ENCODE results near the gene UGT1A10.
"Not testable (repeated sequence)": the region's sequence is repeated elsewhere in the genome, so short reads cannot be mapped to it uniquely, and the experiment has no call there.

Gene UGT1A10

GRCh38 chr2:233602076-233602475, 34.2 kb upstream of the UGT1A10 start:
- Histone ChIP-seq H3K9me3 (ENCODE audit: control extremely low read depth in 1 of 5, control insufficient read depth in 4 of 5, insufficient read depth in 2 of 5, low read depth in 1 of 5, low read length in 4 of 5) (peaks cover 0 to 4% (median 0%) of the 10 kb centered on the region in 5 experiments), H3K27ac (ENCODE audit: insufficient read depth in 1 of 2, low read depth in 1 of 2, low read length in 2 of 2, poor library complexity in 1 of 2, severe bottlenecking in 2 of 2) (no peak overlapping the region), H3K27me3 (replicated peaks in 2 of 5; ENCODE audit: control insufficient read depth in 4 of 5, insufficient read depth in 5 of 5, low read length in 4 of 5) (peaks cover 0 to 3% (median 0%) of the 10 kb centered on the region in 5 experiments), H3K36me3 (ENCODE audit: control insufficient read depth in 4 of 4, insufficient read depth in 4 of 4, low read length in 3 of 4) (no peaks in the 10 kb centered on the region), H3K4me1 (ENCODE audit: control extremely low read depth in 1 of 4, control insufficient read depth in 4 of 4, insufficient read depth in 4 of 4, low read length in 3 of 4) (no peaks in the 10 kb centered on the region), H3K4me3 (ENCODE audit: control insufficient read depth in 1 of 7, extremely low read depth in 1 of 7, insufficient read depth in 4 of 7, low read depth in 2 of 7, low read length in 6 of 7) (no peak overlapping the region)
- no peak for DNase-seq
- CTCF ChIA-PET = no interaction called here
- WGBS (ENCODE audit: insufficient coverage) = 100% methylated on average over 1 of the region's 1 CpG
- POLR2A ChIA-PET = no interaction called here

GRCh38 chr2:233603520-233603919, 32.7 kb upstream of the UGT1A10 start:
- no peak overlapping the region for H3K4me3 ChIP-seq (ENCODE audit: control insufficient read depth in 1 of 7, extremely low read depth in 1 of 7, insufficient read depth in 4 of 7, low read depth in 2 of 7, low read length in 6 of 7)
- no peaks in the 10 kb centered on the region for H3K4me1 ChIP-seq (ENCODE audit: control extremely low read depth in 1 of 4, control insufficient read depth in 4 of 4, insufficient read depth in 4 of 4, low read length in 3 of 4)
- peaks cover 0 to 3% (median 0%) of the 10 kb centered on the region in 5 experiments for H3K27me3 ChIP-seq (replicated peaks in 2 of 5; ENCODE audit: control insufficient read depth in 4 of 5, insufficient read depth in 5 of 5, low read length in 4 of 5)
- peaks cover 0 to 4% (median 0%) of the 10 kb centered on the region in 5 experiments for H3K9me3 ChIP-seq (ENCODE audit: control extremely low read depth in 1 of 5, control insufficient read depth in 4 of 5, insufficient read depth in 2 of 5, low read depth in 1 of 5, low read length in 4 of 5)
- no peak for DNase-seq
- CTCF ChIA-PET = no interaction called here
- POLR2A ChIA-PET = no interaction called here
- no peak overlapping the region for H3K27ac ChIP-seq (ENCODE audit: insufficient read depth in 1 of 2, low read depth in 1 of 2, low read length in 2 of 2, poor library complexity in 1 of 2, severe bottlenecking in 2 of 2)
- 92% methylated on average over 4 of the region's 4 CpGs for WGBS (ENCODE audit: insufficient coverage)
- no peaks in the 10 kb centered on the region for H3K36me3 ChIP-seq (ENCODE audit: control insufficient read depth in 4 of 4, insufficient read depth in 4 of 4, low read length in 3 of 4)

- no peaks in the 10 kb centered on the region for H3K36me3 ChIP-seq (ENCODE audit: control insufficient read depth in 4 of 4, insufficient read depth in 4 of 4, low read length in 3 of 4)
- H3K27ac ChIP-seq (ENCODE audit: insufficient read depth in 1 of 2, low read depth in 1 of 2, low read length in 2 of 2, poor library complexity in 1 of 2, severe bottlenecking in 2 of 2) = no peak overlapping the region
- peaks cover 0 to 3% (median 0%) of the 10 kb centered on the region in 5 experiments for H3K27me3 ChIP-seq (replicated peaks in 2 of 5; ENCODE audit: control insufficient read depth in 4 of 5, insufficient read depth in 5 of 5, low read length in 4 of 5)
- H3K4me3 ChIP-seq (ENCODE audit: control insufficient read depth in 1 of 7, extremely low read depth in 1 of 7, insufficient read depth in 4 of 7, low read depth in 2 of 7, low read length in 6 of 7) = no peak overlapping the region
- DNase-seq = no peak
- CTCF ChIA-PET = no interaction called here
- POLR2A ChIA-PET = no interaction called here
- WGBS (ENCODE audit: insufficient coverage) = 97% methylated on average over 2 of the region's 3 CpGs
- no peaks in the 10 kb centered on the region for H3K4me1 ChIP-seq (ENCODE audit: control extremely low read depth in 1 of 4, control insufficient read depth in 4 of 4, insufficient read depth in 4 of 4, low read length in 3 of 4)
- peaks cover 0 to 4% (median 0%) of the 10 kb centered on the region in 5 experiments for H3K9me3 ChIP-seq (ENCODE audit: control extremely low read depth in 1 of 5, control insufficient read depth in 4 of 5, insufficient read depth in 2 of 5, low read depth in 1 of 5, low read length in 4 of 5)
These were observed 31.4 kb upstream of the UGT1A10 start for GRCh38 chr2:233604826-233605225.

- Histone ChIP-seq H3K4me1 (ENCODE audit: control extremely low read depth in 1 of 4, control insufficient read depth in 4 of 4, insufficient read depth in 4 of 4, low read length in 3 of 4) (no peaks in the 10 kb centered on the region), H3K27me3 (replicated peaks in 2 of 5; ENCODE audit: control insufficient read depth in 4 of 5, insufficient read depth in 5 of 5, low read length in 4 of 5) (peaks cover 0 to 3% (median 0%) of the 10 kb centered on the region in 5 experiments), H3K4me3 (ENCODE audit: control insufficient read depth in 1 of 7, extremely low read depth in 1 of 7, insufficient read depth in 4 of 7, low read depth in 2 of 7, low read length in 6 of 7) (no peak overlapping the region), H3K36me3 (ENCODE audit: control insufficient read depth in 4 of 4, insufficient read depth in 4 of 4, low read length in 3 of 4) (no peaks in the 10 kb centered on the region), H3K27ac (ENCODE audit: insufficient read depth in 1 of 2, low read depth in 1 of 2, low read length in 2 of 2, poor library complexity in 1 of 2, severe bottlenecking in 2 of 2) (no peak overlapping the region), H3K9me3 (ENCODE audit: control extremely low read depth in 1 of 5, control insufficient read depth in 4 of 5, insufficient read depth in 2 of 5, low read depth in 1 of 5, low read length in 4 of 5) (peaks cover 0 to 4% (median 0%) of the 10 kb centered on the region in 5 experiments)
- DNase-seq = no peak
- POLR2A ChIA-PET = interaction anchor here (0.5 kb wide), 1 partner anchor 985 kb away, joined by 4 read pairs; no protein-coding TSS in a partner anchor
- CTCF ChIA-PET = no interaction called here
- WGBS (ENCODE audit: insufficient coverage) = 100% methylated on average over 1 of the region's 1 CpG
These were observed 30.6 kb upstream of the UGT1A10 start for GRCh38 chr2:233605680-233606079.

GRCh38 chr2:233611284-233611683, 25.0 kb upstream of the UGT1A10 start:
- ChIA-PET CTCF (no interaction called here), POLR2A (no interaction called here)
- H3K27me3 ChIP-seq (replicated peaks in 2 of 5; ENCODE audit: control insufficient read depth in 4 of 5, insufficient read depth in 5 of 5, low read length in 4 of 5) = no peaks in the 10 kb centered on the region
- H3K9me3 ChIP-seq (ENCODE audit: control extremely low read depth in 1 of 5, control insufficient read depth in 4 of 5, insufficient read depth in 2 of 5, low read depth in 1 of 5, low read length in 4 of 5) = peaks cover 0 to 9% (median 0%) of the 10 kb centered on the region in 5 experiments
- H3K27ac ChIP-seq (ENCODE audit: insufficient read depth in 1 of 2, low read depth in 1 of 2, low read length in 2 of 2, poor library complexity in 1 of 2, severe bottlenecking in 2 of 2) = no peak overlapping the region
- no peaks in the 10 kb centered on the region for H3K36me3 ChIP-seq (ENCODE audit: control insufficient read depth in 4 of 4, insufficient read depth in 4 of 4, low read length in 3 of 4)
- H3K4me3 ChIP-seq (ENCODE audit: control insufficient read depth in 1 of 7, extremely low read depth in 1 of 7, insufficient read depth in 4 of 7, low read depth in 2 of 7, low read length in 6 of 7) = no peak overlapping the region
- 100% methylated on average over 3 of the region's 4 CpGs for WGBS (ENCODE audit: insufficient coverage)
- no peak for DNase-seq
- no peaks in the 10 kb centered on the region for H3K4me1 ChIP-seq (ENCODE audit: control extremely low read depth in 1 of 4, control insufficient read depth in 4 of 4, insufficient read depth in 4 of 4, low read length in 3 of 4)

- CTCF ChIA-PET, DNase-seq: not testable (repeated sequence)
- 87% methylated on average over 3 of the region's 5 CpGs for WGBS (ENCODE audit: insufficient coverage)
These were observed 18.8 kb upstream of the UGT1A10 start, which contains the start of gene UGT1A8 for GRCh38 chr2:233617476-233617875. UGT1A8 (plus strand) TSS chr2:233617633; CDS start chr2:233617708, 75 bp downstream.

GRCh38 chr2:233620204-233620603, 16.0 kb upstream of the UGT1A10 start:
- CTCF ChIA-PET = no interaction called here
- no peak overlapping the region for H3K4me3 ChIP-seq (ENCODE audit: control insufficient read depth in 1 of 7, extremely low read depth in 1 of 7, insufficient read depth in 4 of 7, low read depth in 2 of 7, low read length in 6 of 7)
- H3K36me3 ChIP-seq (ENCODE audit: control insufficient read depth in 4 of 4, insufficient read depth in 4 of 4, low read length in 3 of 4) = no peaks in the 10 kb centered on the region
- H3K27me3 ChIP-seq (replicated peaks in 2 of 5; ENCODE audit: control insufficient read depth in 4 of 5, insufficient read depth in 5 of 5, low read length in 4 of 5) = no peaks in the 10 kb centered on the region
- H3K4me1 ChIP-seq (ENCODE audit: control extremely low read depth in 1 of 4, control insufficient read depth in 4 of 4, insufficient read depth in 4 of 4, low read length in 3 of 4) = no peaks in the 10 kb centered on the region
- POLR2A ChIA-PET = no interaction called here
- H3K27ac ChIP-seq (ENCODE audit: insufficient read depth in 1 of 2, low read depth in 1 of 2, low read length in 2 of 2, poor library complexity in 1 of 2, severe bottlenecking in 2 of 2) = no peak overlapping the region
- peaks cover 0 to 2% (median 0%) of the 10 kb centered on the region in 5 experiments for H3K9me3 ChIP-seq (ENCODE audit: control extremely low read depth in 1 of 5, control insufficient read depth in 4 of 5, insufficient read depth in 2 of 5, low read depth in 1 of 5, low read length in 4 of 5)
- DNase-seq = no peak
- WGBS (ENCODE audit: insufficient coverage) = 100% methylated on average over 2 of the region's 4 CpGs

More at GRCh38 chr2:233617476-233617875, 18.8 kb upstream of the UGT1A10 start, which contains the start of gene UGT1A8:
- H3K9me3 ChIP-seq (ENCODE audit: control extremely low read depth in 1 of 5, control insufficient read depth in 4 of 5, insufficient read depth in 2 of 5, low read depth in 1 of 5, low read length in 4 of 5); POLR2A ChIA-PET; H3K4me3 ChIP-seq (ENCODE audit: control insufficient read depth in 1 of 7, extremely low read depth in 1 of 7, insufficient read depth in 4 of 7, low read depth in 2 of 7, low read length in 6 of 7); H3K27ac ChIP-seq (ENCODE audit: insufficient read depth in 1 of 2, low read depth in 1 of 2, low read length in 2 of 2, poor library complexity in 1 of 2, severe bottlenecking in 2 of 2); H3K27me3 ChIP-seq (replicated peaks in 2 of 5; ENCODE audit: control insufficient read depth in 4 of 5, insufficient read depth in 5 of 5, low read length in 4 of 5); H3K4me1 ChIP-seq (ENCODE audit: control extremely low read depth in 1 of 4, control insufficient read depth in 4 of 4, insufficient read depth in 4 of 4, low read length in 3 of 4); H3K36me3 ChIP-seq (ENCODE audit: control insufficient read depth in 4 of 4, insufficient read depth in 4 of 4, low read length in 3 of 4): not testable (repeated sequence)

All from common myeloid progenitor, CD34-positive (primary cell).